GM21825 (cell line): Measurements from ENCODE around the gene HMGCL.

ENCODE experiments used
- ATAC-seq: cut with Tn5 transposase; IDR thresholded peaks from one replicate; pipeline ENCODE4 v1.9.1; 2021; ENCODE audit warnings: mild to moderate bottlenecking, moderate library complexity; ENCODE audit not compliant: unreplicated experiment

The HMGCL gene

GRCh38 chr1:23779826-23780371 is 45.3 kb downstream of the HMGCL start:
- no peak for ATAC-seq

DNA sequence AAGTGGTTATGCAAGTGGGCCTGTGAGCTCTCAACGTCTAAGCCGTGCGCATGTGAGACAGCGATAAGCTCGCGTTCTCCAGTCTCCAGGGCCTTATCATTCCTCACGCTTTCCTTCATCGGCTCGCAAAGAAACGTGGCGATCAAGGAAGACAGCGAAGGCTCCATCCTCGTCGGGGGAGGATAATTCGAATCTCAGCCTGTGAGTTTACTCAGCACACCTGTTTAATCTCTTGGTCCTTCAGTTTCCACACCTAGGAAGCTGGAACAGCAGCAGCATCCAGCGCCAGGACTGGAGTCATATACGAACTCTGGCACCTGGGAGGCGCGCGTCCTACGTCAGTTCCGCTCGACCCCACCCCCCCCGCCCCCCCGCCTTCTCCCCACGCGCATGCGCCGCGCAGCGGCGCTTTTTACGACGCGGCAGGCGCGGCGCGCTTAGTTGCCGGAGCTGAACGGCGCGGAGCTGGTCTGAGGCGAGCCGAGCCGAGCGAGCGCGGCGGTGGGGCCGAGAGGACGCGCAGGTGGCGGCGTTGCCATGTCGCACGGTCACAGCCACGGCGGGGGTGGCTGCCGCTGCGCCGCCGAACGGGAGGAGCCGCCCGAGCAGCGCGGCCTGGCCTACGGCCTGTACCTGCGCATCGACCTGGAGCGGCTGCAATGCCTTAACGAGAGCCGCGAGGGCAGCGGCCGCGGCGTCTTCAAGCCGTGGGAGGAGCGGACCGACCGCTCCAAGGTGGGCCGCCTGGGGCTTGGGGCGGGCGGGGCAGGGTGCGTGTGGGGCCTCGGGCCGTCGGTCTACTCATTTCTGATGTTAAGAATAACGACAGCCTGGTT is 47.0 kb downstream of the HMGCL start, which contains the start of gene PITHD1:
Gene PITHD1, plus strand, starts transcription at position 440 of the 836 bp plus-strand sequence. Its CDS starts 98 bp downstream, at position 538.
- ATAC-seq = peak; percentile 60

DNA sequence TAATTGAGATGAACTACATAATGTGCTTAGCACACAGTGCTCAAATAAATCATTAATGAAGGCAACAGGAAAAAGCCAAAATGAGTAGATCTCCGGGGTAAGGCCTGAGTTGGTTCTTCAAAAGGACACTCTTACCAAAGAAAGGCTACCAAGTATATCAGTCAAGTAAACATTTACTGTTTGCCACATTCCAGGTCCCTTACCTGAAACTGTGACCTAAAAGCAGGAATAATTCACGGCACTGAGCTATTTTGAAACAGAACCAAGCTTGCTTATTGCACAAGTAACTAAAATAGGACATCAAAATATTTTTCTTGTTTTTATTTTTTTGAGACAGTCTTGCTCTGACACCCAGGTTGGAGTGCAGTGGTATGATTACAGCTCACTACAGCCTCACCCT is 49.0 kb downstream of the HMGCL start:
- ATAC-seq = no peak

- no peak for ATAC-seq
Measured at GRCh38 chr1:23774174-23774880, 50.9 kb downstream of the HMGCL start.

DNA sequence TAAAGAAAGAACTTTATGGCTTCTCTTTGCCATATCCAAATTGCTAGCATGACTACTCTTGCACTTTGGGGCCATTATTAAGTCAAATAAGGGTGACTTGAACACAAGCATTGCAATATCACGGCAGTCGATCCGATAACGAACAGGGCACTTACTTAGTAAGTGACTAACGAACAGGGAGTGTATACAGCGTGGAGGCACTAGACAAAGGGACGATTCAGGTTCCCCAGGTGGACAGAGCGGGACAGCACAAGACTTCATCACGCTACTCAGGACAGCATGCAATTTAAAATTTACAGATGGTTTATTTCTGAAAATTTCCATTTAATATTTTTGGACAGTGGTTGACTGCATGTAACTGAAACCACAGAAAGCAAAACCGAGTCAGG is 52.4 kb downstream of the HMGCL start:
- no peak for ATAC-seq

DNA sequence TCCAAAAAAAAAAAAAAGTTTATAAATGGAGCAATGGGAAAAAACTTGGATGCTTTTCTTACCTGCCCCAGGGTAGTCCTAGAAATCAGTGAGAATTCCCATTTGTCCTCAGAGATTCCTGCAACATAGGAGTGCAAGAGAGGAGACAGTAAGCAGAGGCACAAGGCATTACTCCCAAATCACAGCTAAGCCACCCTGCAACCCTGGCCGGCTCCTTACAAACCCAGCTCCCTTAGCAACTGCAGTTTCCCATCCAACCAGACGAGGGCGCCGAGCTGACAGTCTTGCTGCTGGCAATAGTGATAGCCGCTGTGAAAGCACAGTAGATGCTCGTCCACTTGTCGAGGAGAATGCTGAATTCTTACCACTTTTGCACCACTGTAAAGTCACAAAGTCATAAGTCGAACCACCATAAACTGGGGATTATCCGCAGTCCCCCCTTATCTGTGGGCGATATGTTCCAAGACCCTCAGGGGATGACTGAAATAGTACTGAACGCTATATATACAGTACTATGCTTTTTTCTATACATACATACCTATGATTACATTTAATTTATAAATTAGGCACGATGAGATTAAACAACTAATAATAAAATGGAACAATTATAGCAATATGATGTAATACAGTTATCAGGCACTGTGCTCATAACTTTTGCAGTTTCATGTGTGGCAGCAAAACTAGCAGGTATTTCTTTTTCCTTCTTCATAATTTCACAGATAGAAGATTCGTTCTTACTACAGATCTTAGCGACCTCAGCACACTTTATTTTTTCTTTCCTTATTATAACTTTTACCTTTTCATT is 53.0 kb downstream of the HMGCL start:
- no peak for ATAC-seq

DNA sequence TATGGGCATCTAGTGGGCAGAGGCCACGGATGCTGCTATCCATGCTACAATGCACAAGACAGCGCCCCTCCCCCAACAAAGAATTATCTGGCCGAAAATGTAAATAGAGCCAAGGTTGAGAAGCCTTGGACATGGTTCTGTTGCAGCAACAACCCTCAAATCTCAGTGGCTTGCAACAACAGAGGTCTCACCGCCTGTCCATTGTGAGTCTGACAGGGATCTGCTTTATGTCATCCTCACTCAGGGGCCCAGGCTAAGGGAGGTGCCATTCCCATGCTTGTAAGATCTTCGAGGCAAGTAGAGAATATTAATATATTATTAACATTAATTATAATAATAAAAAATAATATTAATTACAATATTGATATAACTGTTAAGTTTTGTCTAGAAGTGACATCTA is 56.5 kb downstream of the HMGCL start:
- ATAC-seq = no peak

DNA sequence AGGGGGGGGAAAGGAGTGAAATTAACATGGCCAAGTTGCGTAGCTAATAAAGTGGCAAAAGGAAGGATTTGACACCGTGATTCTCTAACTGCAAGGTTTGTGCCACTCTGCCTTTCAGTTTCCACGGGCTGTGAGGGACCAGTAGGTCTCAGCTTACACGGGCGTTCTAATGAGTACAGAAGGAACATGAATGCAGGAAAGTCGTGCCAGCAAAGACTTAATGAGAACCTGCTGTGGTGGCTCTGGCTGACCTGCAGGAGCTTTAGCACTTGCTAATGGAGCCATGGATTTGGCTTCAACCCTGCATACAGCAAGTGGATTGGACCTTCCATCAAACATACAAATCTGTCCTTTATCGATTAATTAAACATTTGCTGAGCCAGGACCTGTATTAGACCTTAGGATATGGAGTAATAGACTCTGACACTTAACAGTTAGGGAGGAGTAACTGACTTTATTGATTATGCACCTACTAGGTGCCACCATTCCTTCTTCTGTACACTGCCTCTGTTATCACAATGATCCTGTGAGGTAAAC is 62.1 kb downstream of the HMGCL start:
- no peak for ATAC-seq

DNA sequence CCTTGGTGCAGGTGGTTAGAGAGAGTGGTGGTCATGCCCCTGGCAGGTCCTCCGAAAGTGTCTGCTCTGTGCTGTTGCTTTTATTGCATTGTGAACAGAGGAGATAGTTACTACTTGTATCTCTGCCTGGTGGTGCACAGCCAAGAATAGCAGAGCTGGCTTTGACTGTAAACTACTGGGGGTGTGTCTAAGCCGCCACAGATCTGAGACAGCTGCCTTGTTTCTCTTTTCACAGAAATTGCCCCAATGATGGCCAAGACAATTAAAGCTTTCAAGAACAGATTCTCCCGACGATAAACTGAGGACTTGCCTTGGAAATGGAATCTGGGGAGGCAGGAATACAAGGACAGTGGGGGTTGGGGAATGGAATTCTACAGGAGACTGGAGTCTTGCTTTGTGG is 66.0 kb downstream of the HMGCL start:
- ATAC-seq = no peak

DNA sequence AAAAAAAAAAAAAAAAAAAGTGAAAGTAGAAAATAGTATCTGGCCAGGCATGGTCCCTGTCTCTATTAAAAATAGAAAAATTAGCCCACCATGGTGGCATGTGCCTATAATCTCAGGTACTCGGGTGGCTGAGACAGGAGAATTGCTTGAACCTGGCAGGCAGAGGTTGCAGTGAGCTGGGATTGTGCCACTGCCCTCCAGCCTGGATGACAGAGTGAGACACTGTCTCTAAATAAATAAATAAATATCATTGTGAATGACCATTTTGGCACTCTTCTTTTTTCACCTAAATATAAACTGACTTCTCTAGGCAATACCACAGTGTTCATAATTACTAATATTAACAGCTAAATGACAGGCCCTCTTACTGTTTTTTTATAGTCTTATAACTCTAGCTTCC is 67.4 kb downstream of the HMGCL start:
- ATAC-seq = no peak

DNA sequence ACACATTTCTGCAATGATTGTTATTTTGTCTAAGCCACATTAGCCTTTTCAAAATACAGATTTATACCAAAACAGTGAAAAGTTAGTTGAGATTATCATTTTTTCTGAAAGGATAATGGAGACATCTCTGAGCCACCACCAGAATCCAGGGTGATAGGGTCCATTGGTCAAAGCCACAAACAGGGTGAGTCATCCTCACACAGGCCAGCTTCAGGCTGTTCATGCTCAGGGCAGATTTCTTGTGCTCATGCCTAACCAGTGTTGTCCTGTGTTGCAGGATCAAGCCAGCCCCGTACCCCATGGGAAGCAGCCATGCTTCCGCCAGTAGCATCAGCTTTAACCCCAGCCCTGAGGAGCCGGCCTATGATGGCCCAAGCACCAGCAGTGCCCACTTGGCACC is 68.6 kb downstream of the HMGCL start:
- ATAC-seq = no peak

- ATAC-seq = no peak
Measured at GRCh38 chr1:23752909-23753308, 72.3 kb downstream of the HMGCL start.
